Neuronal stem cell (in vitro differentiated cells): ENCODE results near the gene B3GALT4.

Experiments
- DNase-seq: peaks from one replicate; pipeline ENCODE4 v3.0.0-alpha.2; 2013; ENCODE audit warnings: low spot score
- H2AFZ ChIP-seq: one replicate; pipeline ENCODE4 v1.6.1; 2013; ENCODE audit warnings: mild to moderate bottlenecking, low read length, inconsistent platforms
- H2AK5ac ChIP-seq: 2 replicates; pipeline ENCODE4 v1.6.1; 2013; ENCODE audit warnings: low read depth, mild to moderate bottlenecking, inconsistent platforms, low read length, moderate library complexity, mixed read lengths
- H2BK120ac ChIP-seq: 2 replicates; pipeline ENCODE4 v1.6.1; 2013; ENCODE audit warnings: low read depth, mild to moderate bottlenecking, inconsistent platforms, low read length, moderate library complexity, mixed read lengths
- H2BK12ac ChIP-seq: one replicate; pipeline ENCODE4 v1.6.1; 2013; ENCODE audit warnings: low read length, inconsistent platforms
- H2BK15ac ChIP-seq: 2 replicates; pipeline ENCODE4 v1.6.1; 2013; ENCODE audit warnings: mild to moderate bottlenecking, low read length, inconsistent platforms, mixed read lengths
- H2BK5ac ChIP-seq: one replicate; pipeline ENCODE4 v1.6.1; 2013; ENCODE audit warnings: inconsistent platforms, mild to moderate bottlenecking, low read length, moderate library complexity
- H3K14ac ChIP-seq: one replicate; pipeline ENCODE4 v1.6.1; 2013; ENCODE audit warnings: low read length, inconsistent platforms
- H3K18ac ChIP-seq: 2 replicates; pipeline ENCODE4 v1.6.1; 2013; ENCODE audit warnings: low read length, inconsistent platforms
- H3K23ac ChIP-seq: 2 replicates; pipeline ENCODE4 v1.6.1; 2013; ENCODE audit warnings: low read depth, mild to moderate bottlenecking, mixed read lengths, low read length, inconsistent platforms; ENCODE audit not compliant: poor library complexity
- H3K27ac ChIP-seq: replicated peaks from 3 replicates; pipeline ENCODE4 v1.5.1; 2013; ENCODE audit warnings: low read length, inconsistent platforms
- H3K27me3 ChIP-seq, 3 experiments: 2 replicates each; pipeline ENCODE4 v1.6.1; 2013; ENCODE audit warnings: low read length in 3 of 3, mild to moderate bottlenecking in 2 of 3, inconsistent platforms in 1 of 3, low read depth in 1 of 3, mixed read lengths in 1 of 3, moderate library complexity in 1 of 3; ENCODE audit not compliant: control insufficient read depth in 3 of 3, insufficient read depth in 3 of 3
- H3K36me3 ChIP-seq, 2 donors: replicated peaks in 1 of 2; 2 replicates each; pipeline ENCODE4 v1.6.1; 2013; ENCODE audit warnings: low read length in 2 of 2; ENCODE audit not compliant: control insufficient read depth in 2 of 2, insufficient read depth in 2 of 2
- H3K4ac ChIP-seq: 2 replicates; pipeline ENCODE4 v1.6.1; 2013; ENCODE audit warnings: inconsistent platforms, mild to moderate bottlenecking, low read length, moderate library complexity
- H3K4me1 ChIP-seq, 2 donors: 1 replicate in 1 of 2; 2 replicates in 1 of 2; pipeline ENCODE4 v1.6.1; 2013; ENCODE audit warnings: low read length in 2 of 2, low read depth in 1 of 2; ENCODE audit not compliant: control insufficient read depth in 2 of 2, insufficient read depth in 1 of 2
- H3K4me2 ChIP-seq: one replicate; pipeline ENCODE4 v1.6.1; 2013; ENCODE audit warnings: mild to moderate bottlenecking, low read length, inconsistent platforms; ENCODE audit not compliant: insufficient read depth, poor library complexity, severe bottlenecking
- H3K4me3 ChIP-seq, 2 donors: 2 replicates each; pipeline ENCODE4 v1.5.1; 2013; ENCODE audit warnings: low read length in 2 of 2, mild to moderate bottlenecking in 2 of 2, inconsistent platforms in 1 of 2, moderate library complexity in 1 of 2
- H3K79me1 ChIP-seq: one replicate; pipeline ENCODE4 v1.6.1; 2013; ENCODE audit warnings: low read depth, mild to moderate bottlenecking, inconsistent platforms, low read length, moderate library complexity
- H3K9ac ChIP-seq: one replicate; pipeline ENCODE4 v1.6.1; 2013; ENCODE audit warnings: mild to moderate bottlenecking, low read depth, low read length, inconsistent platforms; ENCODE audit not compliant: poor library complexity
- H3K9me3 ChIP-seq, 2 donors: replicated peaks in 1 of 2; 2 replicates each; pipeline versions ENCODE3 to v1.6.1; 2013; ENCODE audit warnings: low read length in 2 of 2, mild to moderate bottlenecking in 2 of 2, inconsistent platforms in 1 of 2, low read depth in 1 of 2, mixed read lengths in 1 of 2, moderate library complexity in 1 of 2; ENCODE audit not compliant: control insufficient read depth in 2 of 2, insufficient read depth in 1 of 2
- H4K8ac ChIP-seq: one replicate; pipeline ENCODE4 v1.6.1; 2013; ENCODE audit warnings: low read depth, mild to moderate bottlenecking, inconsistent platforms, low read length, moderate library complexity
- H4K91ac ChIP-seq: one replicate; pipeline ENCODE4 v1.6.1; 2013; ENCODE audit warnings: low read length, low read depth, mild to moderate bottlenecking, inconsistent platforms; ENCODE audit not compliant: poor library complexity
- WGBS, 2 donors: extraction: QIAGEN DNeasy Blood & Tissue Kit; methylation state at CpG; one replicate each; pipeline ENCODE4 v1.1.7; 2013; ENCODE audit warnings: missing lambda C conversion rate in 2 of 2, mixed read lengths in 1 of 2; ENCODE audit not compliant: insufficient read length in 2 of 2, insufficient replicate concordance in 1 of 2; ENCODE audit errors: extremely low coverage in 2 of 2; 5-methylcytosine and 5-hydroxymethylcytosine counted together

Gene B3GALT4

DNA sequence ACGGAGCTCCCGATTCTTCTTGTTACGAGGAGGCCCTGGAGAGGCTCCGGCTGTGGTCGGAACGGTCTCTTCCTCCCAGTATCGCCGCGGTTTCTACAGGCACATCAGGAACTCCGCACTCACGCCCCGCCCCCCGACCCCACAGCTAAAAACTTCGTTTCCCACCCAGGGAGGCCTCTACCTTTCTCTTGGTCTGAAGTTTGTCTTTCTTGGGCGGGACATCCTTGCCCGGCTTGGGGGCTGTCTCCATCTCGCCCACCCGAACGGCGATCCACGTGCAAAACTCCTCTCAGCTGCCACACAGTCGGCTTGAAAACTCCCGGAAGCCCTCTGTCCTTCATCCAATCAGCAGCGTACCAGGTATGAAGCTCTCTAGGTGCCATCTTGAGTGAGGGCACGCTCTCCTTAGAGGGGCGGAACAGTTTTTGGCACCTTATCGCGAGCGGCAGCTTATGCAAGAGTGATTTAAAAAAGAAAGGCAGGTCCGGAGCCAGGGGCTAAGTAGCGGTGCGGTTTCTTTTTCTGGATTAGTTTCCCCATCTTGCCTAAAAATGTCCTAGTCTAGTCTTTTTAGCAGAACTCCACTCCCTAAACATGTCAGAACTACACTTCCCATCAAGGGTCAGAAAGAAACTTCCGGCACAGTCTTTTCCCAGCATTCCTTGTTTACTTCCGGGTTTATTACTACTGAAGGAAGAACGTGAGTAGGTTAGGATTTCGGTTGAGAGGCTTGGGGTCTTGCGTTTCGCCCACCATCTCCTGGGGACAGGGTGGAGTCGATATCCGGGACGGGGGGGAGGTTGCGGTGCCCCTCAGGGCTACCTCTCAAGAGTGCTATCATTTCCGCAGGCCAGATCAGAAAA is 12.2 kb downstream of the B3GALT4 start, which contains the start of the genes PFDN6 and WDR46:
TSS of gene PFDN6 (plus strand) at position 681 of the 863 bp plus-strand sequence. CDS start 256 bp downstream, outside the sequence.
TSS of gene WDR46 (minus strand) at position 319 of the 863 bp plus-strand sequence. CDS start at position 250, 69 bp downstream.
- Histone ChIP-seq H3K79me1 (peaks cover 5% of the 10 kb centered on the region), H3K4ac (no peak within 1 kb of the TSS), H2AK5ac (peak within 1 kb of the TSS; percentile 82), H4K8ac (no peak within 1 kb of the TSS), H3K18ac (no peak within 1 kb of the TSS), H3K4me1 (peaks cover 9 to 13% of the 10 kb centered on the region in 2 donors), H3K23ac (peak within 1 kb of the TSS; percentile 34), H2BK15ac (no peak within 1 kb of the TSS), H3K9ac (peak within 1 kb of the TSS; percentile 89), H2BK120ac (peak within 1 kb of the TSS; percentile 9), H3K9me3 (no peaks in the 10 kb centered on the region), H2AFZ (peak within 1 kb of the TSS; percentile 97), H3K27me3 (no peaks in the 10 kb centered on the region), H3K14ac (no peak within 1 kb of the TSS), H3K4me2 (peak within 1 kb of the TSS; percentile 95), H3K27ac (no peak within 1 kb of the TSS), H2BK12ac (no peak within 1 kb of the TSS), H3K36me3 (peaks cover 27 to 72% of the 10 kb centered on the region in 2 donors), H4K91ac (no peak within 1 kb of the TSS), H2BK5ac (no peak within 1 kb of the TSS), H3K4me3 (peak within 1 kb of the TSS; percentile 83 to 84)
- DNase-seq = peak; percentile 78
- no CpG with 5 or more reads among the region's 43 CpGs for WGBS, 2 donors

DNA sequence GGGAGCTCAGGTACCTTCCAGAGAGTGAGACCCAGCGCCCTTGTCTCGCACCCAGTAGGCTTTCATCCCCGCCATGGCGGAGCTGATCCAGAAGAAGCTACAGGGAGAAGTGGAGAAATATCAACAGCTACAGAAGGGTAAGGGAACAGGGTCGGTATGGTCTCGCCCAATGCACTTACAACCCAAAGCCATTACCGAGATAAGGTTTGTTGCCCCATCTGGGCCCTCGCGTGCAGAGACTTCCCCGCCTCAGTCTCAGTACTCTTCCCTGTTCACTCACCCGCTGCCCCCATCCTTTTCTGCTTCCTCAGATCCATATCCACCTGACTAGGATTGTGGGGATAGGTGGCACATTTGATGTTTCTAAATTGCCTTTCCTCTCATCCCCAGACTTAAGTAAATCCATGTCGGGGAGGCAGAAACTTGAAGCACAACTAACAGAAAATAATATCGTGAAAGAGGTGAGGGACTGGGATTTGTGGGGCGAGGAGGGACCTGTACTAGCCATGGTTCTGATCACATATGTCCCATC is 12.9 kb downstream of the B3GALT4 start:
- Histone ChIP-seq H3K9ac (peak overlapping the region; percentile 89), H3K23ac (no peak overlapping the region), H2AK5ac (peak overlapping the region; percentile 82), H3K18ac (no peak overlapping the region), H3K27ac (no peak overlapping the region), H2BK12ac (no peak overlapping the region), H4K91ac (no peak overlapping the region), H3K9me3 (no peaks in the 10 kb centered on the region), H2AFZ (peak overlapping the region; percentile 97), H2BK120ac (peak overlapping the region; percentile 9), H2BK5ac (no peak overlapping the region), H3K4me3 (peak overlapping the region; percentile 83 to 84), H3K27me3 (no peaks in the 10 kb centered on the region), H2BK15ac (no peak overlapping the region), H3K36me3 (peaks cover 29 to 72% of the 10 kb centered on the region in 2 donors), H4K8ac (no peak overlapping the region), H3K14ac (no peak overlapping the region), H3K4me2 (peak overlapping the region; percentile 95), H3K79me1 (peaks cover 5% of the 10 kb centered on the region), H3K4me1 (peaks cover 9 to 13% of the 10 kb centered on the region in 2 donors), H3K4ac (no peak overlapping the region)
- DNase-seq = no peak
- no CpG with 5 or more reads among the region's 14 CpGs for WGBS, 2 donors

DNA sequence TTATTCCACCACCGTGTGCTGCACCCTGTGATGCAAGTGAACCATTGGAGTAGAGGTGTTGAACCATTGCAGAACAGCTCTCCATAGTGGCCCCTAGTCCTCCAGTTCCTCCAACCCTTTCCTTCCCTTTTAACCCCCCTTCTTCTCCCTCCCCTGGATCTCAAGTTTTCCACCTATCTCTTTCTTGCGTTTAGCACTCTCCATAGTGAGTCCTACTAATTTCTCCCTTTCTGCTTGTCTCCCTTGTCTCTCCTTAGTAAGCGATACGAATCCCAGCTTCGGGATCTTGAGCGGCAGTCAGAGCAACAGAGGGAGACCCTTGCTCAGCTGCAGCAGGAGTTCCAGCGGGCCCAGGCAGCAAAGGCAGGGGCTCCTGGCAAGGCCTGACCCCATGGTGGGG is 13.5 kb downstream of the B3GALT4 start:
- H3K23ac ChIP-seq = no peak overlapping the region
- no peak overlapping the region for H2BK12ac ChIP-seq
- H3K79me1 ChIP-seq = peaks cover 5% of the 10 kb centered on the region
- no peaks in the 10 kb centered on the region for H3K27me3 ChIP-seq
- H3K36me3 ChIP-seq = peaks cover 29 to 72% of the 10 kb centered on the region in 2 donors
- no CpG with 5 or more reads among the region's 7 CpGs for WGBS, 2 donors
- no peak overlapping the region for H2AK5ac ChIP-seq
- no peak overlapping the region for H3K14ac ChIP-seq
- DNase-seq = no peak
- H3K9me3 ChIP-seq = no peaks in the 10 kb centered on the region
- no peak overlapping the region for H2BK5ac ChIP-seq
- no peak overlapping the region for H2BK15ac ChIP-seq
- no peak overlapping the region for H3K27ac ChIP-seq
- peak overlapping the region in 1 of 2 donors; percentile 83 for H3K4me3 ChIP-seq
- no peak overlapping the region for H4K91ac ChIP-seq
- peaks cover 9 to 13% of the 10 kb centered on the region in 2 donors for H3K4me1 ChIP-seq
- H4K8ac ChIP-seq = no peak overlapping the region
- H2AFZ ChIP-seq = no peak overlapping the region
- no peak overlapping the region for H3K9ac ChIP-seq
- no peak overlapping the region for H3K18ac ChIP-seq
- H2BK120ac ChIP-seq = no peak overlapping the region
- no peak overlapping the region for H3K4ac ChIP-seq
- peak overlapping the region; percentile 95 for H3K4me2 ChIP-seq
